Activated CD8-positive, alpha-beta memory T cell treated with anti-CD3 and anti-CD28 coated beads, Interleukin-2, amount 50 U/mL, for 24 hours (primary cell): ENCODE data around the gene TFRC.
"Not testable (repeated sequence)": the region's sequence is repeated elsewhere in the genome, so short reads cannot be mapped to it uniquely, and the experiment has no call there.

Experiments
- DNase-seq: peaks from one replicate; pipeline ENCODE4 v3.0.0-alpha.2; 2020; ENCODE audit errors: extremely low read depth

The TFRC gene

GRCh38 chr3:196081002-196081833 lies 672 bp downstream of the TFRC start:
- DNase-seq: no peak

DNA sequence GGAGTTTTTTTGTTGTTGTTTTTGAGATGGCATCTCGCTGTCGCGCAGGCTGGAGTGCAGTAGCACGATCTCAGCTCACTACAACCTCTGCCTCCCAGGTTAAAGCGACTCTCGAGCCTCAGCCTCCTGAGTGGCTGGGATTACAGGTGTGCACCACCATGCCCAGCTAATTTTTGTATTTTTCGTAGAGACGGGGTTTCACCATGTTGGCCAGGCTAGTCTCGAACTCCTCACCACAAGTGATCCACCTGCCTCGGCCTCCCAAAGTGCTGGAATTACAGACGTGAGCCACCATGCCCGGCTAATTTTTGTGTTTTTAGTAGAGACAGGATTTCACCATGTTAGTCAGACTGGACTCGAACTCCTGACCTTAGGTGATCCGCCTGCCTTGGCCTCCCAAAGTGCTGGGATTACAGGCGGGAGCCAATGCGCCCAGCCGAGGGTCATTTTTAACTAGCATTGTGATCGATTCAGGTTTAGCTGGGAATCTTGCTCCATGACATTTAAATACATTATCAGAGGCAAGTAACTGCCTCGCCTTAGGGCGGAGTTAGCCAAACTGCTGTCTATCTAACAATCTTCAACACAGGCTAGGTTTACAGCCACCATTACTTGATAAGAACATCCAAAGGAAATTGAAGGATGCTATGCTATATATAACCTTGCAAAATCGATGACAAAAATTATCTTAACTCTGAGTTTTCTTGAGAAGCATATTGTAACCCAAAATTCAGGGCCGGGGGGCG lies 1.6 kb downstream of the TFRC start:
- DNase-seq: not testable (repeated sequence)

DNA sequence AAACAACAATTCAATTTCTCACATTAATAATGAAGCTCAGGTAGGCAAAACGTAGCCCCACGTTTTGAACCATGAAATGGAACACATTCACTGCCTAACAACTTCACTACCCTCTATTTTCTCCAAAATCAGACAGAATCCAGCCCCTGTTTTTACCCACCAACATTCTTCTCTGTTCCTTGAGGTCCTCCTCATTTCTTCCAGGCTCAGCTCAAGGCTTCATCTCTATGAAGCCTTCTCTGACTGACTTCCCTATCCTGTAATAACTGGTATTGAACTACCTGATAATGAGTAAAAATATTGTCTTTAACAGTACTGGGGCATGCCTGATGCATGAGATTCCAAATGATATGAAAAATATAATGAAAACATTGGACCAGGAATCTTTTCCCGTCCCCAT lies 2.2 kb downstream of the TFRC start:
- DNase-seq: no peak

- no peak for DNase-seq
Observed at GRCh38 chr3:196075013-196075412, 6.9 kb downstream of the TFRC start.

DNA sequence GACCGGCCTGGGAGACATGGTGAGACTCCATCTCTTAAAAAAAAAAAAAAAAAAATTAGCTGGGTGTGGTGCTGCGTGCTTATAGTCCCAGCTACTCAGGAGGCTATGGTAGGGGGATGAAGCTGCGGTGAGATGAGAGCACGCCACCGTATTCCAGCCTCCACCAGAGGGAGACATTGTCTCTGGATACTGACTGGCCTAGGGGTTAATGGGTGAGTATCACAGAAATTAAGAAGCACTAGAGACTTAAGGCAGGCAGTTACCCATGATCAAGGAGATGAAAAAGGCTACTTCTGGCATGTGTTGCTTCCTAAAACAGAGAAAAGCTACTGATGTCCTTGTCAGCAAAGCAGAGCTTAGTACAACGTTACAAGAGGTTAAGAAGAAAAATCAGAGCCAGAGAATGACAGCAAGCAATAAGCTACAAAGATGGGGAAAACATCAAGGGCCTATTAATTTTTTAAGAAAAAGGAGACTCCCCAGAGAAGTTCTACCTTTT lies 8.6 kb downstream of the TFRC start:
- DNase-seq: no peak

- DNase-seq: no peak
Observed at GRCh38 chr3:196072313-196072712, 9.6 kb downstream of the TFRC start.

GRCh38 chr3:196068812-196069211 lies 13.1 kb downstream of the TFRC start:
- not testable (repeated sequence) for DNase-seq

GRCh38 chr3:196067439-196067838 lies 14.5 kb downstream of the TFRC start:
- no peak for DNase-seq

- DNase-seq: no peak
Observed at GRCh38 chr3:196063971-196064370, 17.9 kb downstream of the TFRC start.

- no peak for DNase-seq
Observed at GRCh38 chr3:196063456-196063855, 18.4 kb downstream of the TFRC start.

DNA sequence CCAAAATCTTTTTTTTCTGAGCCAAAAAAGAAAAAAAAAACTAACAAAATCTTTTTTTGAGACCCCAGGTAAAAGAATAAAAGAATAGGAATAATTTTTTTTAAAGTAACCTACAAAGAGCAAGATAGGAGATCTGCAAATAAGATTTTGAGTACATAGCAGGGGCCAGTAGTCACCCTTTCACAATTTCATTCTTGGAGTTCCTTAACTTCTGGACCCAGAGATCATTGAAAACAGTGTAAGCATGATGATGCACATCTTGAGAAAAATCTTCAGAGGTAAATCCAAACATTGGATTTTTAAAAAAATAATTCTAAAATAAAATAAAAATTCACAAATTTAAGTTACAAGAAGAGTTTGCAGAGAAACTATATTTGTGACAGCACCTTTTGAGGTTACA lies 18.8 kb downstream of the TFRC start:
- DNase-seq: no peak

GRCh38 chr3:196060834-196061233 lies 21.1 kb downstream of the TFRC start:
- no peak for DNase-seq

DNA sequence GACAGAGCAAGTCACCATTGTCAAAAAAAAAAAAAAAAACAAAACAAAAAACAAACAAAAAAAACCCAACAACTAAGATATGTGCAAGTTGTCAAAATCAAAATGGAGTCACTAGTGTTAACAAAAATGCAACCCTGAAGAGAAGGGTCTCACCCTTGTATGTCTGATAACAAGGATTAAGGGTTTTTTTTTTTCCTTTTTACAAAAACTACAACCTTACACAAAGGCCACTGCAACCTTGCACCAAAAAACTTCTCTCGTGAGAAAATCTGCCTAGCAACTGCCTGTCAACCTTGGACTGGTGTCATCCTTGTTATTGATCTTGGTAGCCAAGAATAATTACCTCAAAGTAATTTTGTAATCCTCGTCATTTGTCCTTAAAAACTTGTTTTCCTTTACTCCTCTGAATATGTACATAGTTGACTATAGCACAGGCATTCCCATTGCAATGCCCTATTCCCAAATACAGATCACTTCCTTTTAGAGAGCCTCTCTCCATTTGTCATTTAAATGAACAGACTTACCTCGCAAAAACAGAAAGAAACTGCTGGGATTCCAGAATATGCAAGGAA lies 24.0 kb downstream of the TFRC start:
- DNase-seq: no peak

DNA sequence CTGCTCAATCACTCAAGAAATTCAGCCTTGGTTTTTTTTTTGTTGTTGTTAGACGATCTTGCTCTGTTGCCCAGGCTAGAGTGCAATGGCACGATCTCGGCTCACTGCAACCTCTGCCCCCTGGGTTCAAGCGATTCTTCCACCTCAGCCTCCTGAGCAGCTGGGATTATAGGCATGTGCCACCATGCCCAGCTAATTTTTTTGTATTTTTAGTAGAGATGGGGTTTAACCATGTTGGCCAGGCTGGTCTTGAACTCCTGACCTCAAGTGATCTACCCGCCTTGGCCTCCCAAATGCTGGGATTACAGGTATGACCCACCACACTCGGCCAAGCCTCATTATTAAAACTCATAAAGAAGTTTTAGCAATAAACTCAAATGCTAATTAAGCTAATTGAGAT lies 25.5 kb downstream of the TFRC start:
- DNase-seq: not testable (repeated sequence)

DNA sequence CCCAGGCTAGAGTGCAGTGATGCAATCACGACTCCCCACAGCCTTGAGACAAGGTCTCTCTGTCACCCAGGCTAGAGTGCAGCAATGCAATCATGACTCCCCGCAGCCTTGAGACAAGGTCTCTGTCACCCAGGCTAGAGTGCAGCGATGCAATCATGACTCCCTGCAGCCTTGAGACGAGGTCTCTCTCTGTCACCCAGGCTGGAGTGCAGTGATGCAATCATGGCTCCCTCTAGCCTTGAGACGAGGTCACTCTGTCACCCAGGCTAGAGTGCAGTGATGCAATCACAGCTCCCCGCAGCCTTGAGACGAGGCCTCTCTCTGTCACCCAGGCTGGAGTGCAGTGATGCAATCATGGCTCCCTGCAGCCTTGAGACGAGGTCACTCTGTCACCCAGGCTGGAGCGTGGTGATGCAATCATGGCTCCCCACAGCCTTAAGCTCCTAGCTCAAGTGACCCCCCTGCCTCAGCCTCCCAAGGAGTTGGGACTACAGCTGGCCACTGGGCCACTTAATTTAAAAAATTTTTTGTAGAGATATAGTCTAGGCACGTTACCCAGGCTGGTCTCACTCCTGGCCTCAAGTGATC lies 26.1 kb downstream of the TFRC start:
- no peak for DNase-seq

DNA sequence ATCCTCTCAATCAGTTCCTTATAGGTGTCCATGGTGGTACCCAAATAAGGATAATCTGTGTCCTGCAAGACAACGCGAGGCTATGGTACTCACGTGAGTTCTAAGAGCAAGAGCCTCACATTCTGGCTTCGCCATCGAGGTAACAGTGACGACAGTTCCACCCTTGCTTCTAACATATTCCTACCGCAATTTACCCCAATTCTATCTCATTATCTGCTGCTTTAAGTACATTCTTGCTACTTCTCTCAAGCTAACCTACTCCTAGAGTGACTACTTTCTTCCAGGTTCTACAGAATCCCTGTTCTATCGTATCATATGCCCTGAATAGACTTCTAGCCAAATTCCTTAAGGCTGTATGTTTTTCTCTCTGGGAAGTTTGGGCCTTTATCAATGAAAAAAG lies 26.6 kb downstream of the TFRC start:
- no peak for DNase-seq

DNA sequence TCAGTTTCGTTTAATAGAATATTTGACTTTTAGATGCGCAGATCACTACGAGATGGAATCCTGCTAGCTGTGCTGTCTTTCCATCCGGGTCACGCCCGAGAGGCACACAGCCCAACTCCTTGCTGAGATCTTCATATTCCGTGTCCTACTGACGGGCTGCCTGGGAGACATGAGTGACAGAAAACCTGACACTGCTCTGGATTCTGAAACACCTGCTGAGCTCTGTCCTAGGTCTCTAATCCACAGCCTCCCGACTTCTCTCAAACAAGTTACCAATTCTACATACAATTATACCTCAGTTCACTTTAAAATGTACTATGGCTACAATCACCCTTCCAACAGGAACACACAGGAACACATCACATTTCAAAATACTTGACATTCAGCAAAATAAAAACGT lies 27.2 kb downstream of the TFRC start:
- DNase-seq: no peak

GRCh38 chr3:196053487-196053886 lies 28.4 kb downstream of the TFRC start:
- no peak for DNase-seq

- no peak for DNase-seq
Observed at GRCh38 chr3:196051282-196052076, 30.4 kb downstream of the TFRC start.

- DNase-seq: no peak
Observed at GRCh38 chr3:196050597-196050996, 31.3 kb downstream of the TFRC start.

- no peak for DNase-seq
Observed at GRCh38 chr3:196049653-196050052, 32.2 kb downstream of the TFRC start.
